H9 (cell line): ENCODE measurements around the gene DISP3. TPM values are rescaled to one million over a fixed set of nuclear protein-coding genes. Genes with fewer than 3 reads are reported as not detected.

Source experiments
- DNase-seq: peaks from one replicate; pipeline ENCODE4 v3.0.0-alpha.2; 2017
- H2AFZ ChIP-seq: one replicate; pipeline ENCODE4 v1.6.1; 2013; ENCODE audit warnings: mild to moderate bottlenecking, low read length, control low read depth, moderate library complexity
- H2AK5ac ChIP-seq: 2 replicates; pipeline ENCODE4 v1.6.1; 2013; ENCODE audit warnings: low read length, control low read depth, mixed read lengths; ENCODE audit not compliant: insufficient read length
- H2BK120ac ChIP-seq: one replicate; pipeline ENCODE4 v1.6.1; 2013; ENCODE audit warnings: low read depth, mild to moderate bottlenecking, low read length, control low read depth, inconsistent platforms; ENCODE audit not compliant: poor library complexity, severe bottlenecking
- H2BK12ac ChIP-seq: 2 replicates; pipeline ENCODE4 v1.6.1; 2013; ENCODE audit warnings: low read length, control low read depth, mixed read lengths, low read depth; ENCODE audit not compliant: insufficient read length
- H2BK15ac ChIP-seq: 2 replicates; pipeline ENCODE4 v1.6.1; 2013; ENCODE audit warnings: low read depth, low read length, control low read depth
- H2BK20ac ChIP-seq: one replicate; pipeline ENCODE4 v1.6.1; 2013; ENCODE audit warnings: low read depth, mild to moderate bottlenecking, low read length, control low read depth, inconsistent platforms; ENCODE audit not compliant: poor library complexity, severe bottlenecking
- H2BK5ac ChIP-seq: 2 replicates; pipeline ENCODE4 v1.6.1; 2013; ENCODE audit warnings: low read length, control low read depth, mixed read lengths; ENCODE audit not compliant: insufficient read length
- H3K14ac ChIP-seq: 2 replicates; pipeline ENCODE4 v1.6.1; 2013; ENCODE audit warnings: low read length, control low read depth; ENCODE audit not compliant: insufficient read depth
- H3K18ac ChIP-seq: 2 replicates; pipeline ENCODE4 v1.6.1; 2013; ENCODE audit warnings: low read depth, mild to moderate bottlenecking, mixed read lengths, low read length, control low read depth; ENCODE audit not compliant: insufficient read length
- H3K23ac ChIP-seq: 2 replicates; pipeline ENCODE4 v1.6.1; 2013; ENCODE audit warnings: low read length, control low read depth, mixed read lengths, low read depth; ENCODE audit not compliant: insufficient read length
- H3K23me2 ChIP-seq: 2 replicates; pipeline ENCODE4 v1.6.1; 2013; ENCODE audit warnings: low read depth, mild to moderate bottlenecking, mixed read lengths, low read length, control low read depth; ENCODE audit not compliant: insufficient read length, poor library complexity, severe bottlenecking
- H3K27ac ChIP-seq: 2 replicates; pipeline ENCODE4 v1.5.1; 2013; ENCODE audit warnings: low read length, control low read depth, mixed read lengths, low read depth; ENCODE audit not compliant: insufficient read length
- H3K27me3 ChIP-seq: 2 replicates; pipeline ENCODE4 v1.6.1; 2013; ENCODE audit warnings: low read length, control low read depth, inconsistent platforms; ENCODE audit not compliant: insufficient read depth
- H3K4ac ChIP-seq: 2 replicates; pipeline ENCODE4 v1.6.1; 2013; ENCODE audit warnings: low read depth, mild to moderate bottlenecking, control low read depth, inconsistent platforms, low read length, moderate library complexity
- H3K4me1 ChIP-seq: 2 replicates; pipeline ENCODE4 v1.6.1; 2013; ENCODE audit warnings: low read length, control low read depth, inconsistent platforms; ENCODE audit not compliant: insufficient read depth
- H3K4me2 ChIP-seq: 2 replicates; pipeline ENCODE4 v1.6.1; 2013; ENCODE audit warnings: low read length, control low read depth, mixed read lengths; ENCODE audit not compliant: insufficient read length, insufficient read depth
- H3K56ac ChIP-seq: 2 replicates; pipeline ENCODE4 v1.6.1; 2013; ENCODE audit warnings: low read depth, mild to moderate bottlenecking, mixed read lengths, low read length, control low read depth; ENCODE audit not compliant: insufficient read length
- H3K79me1 ChIP-seq: 2 replicates; pipeline ENCODE4 v1.6.1; 2013; ENCODE audit warnings: low read depth, mild to moderate bottlenecking, moderate library complexity, low read length, control low read depth, inconsistent platforms; ENCODE audit not compliant: insufficient read depth, poor library complexity, severe bottlenecking
- H3K79me2 ChIP-seq: 2 replicates; pipeline ENCODE4 v1.6.1; 2013; ENCODE audit warnings: low read length, control low read depth, inconsistent platforms; ENCODE audit not compliant: insufficient read depth
- H3K9ac ChIP-seq: 2 replicates; pipeline ENCODE4 v1.6.1; 2013; ENCODE audit warnings: low read length, control low read depth, mixed read lengths; ENCODE audit not compliant: insufficient read length; ENCODE audit errors: extremely low read depth
- H3K9me3 ChIP-seq: one replicate; pipeline ENCODE4 v1.6.1; 2013; ENCODE audit warnings: low read depth, low read length, inconsistent platforms; ENCODE audit not compliant: control insufficient read depth
- H3T11ph ChIP-seq: one replicate; pipeline ENCODE4 v1.6.1; 2013; ENCODE audit warnings: mild to moderate bottlenecking, low read length, control low read depth, inconsistent platforms
- H4K20me1 ChIP-seq: one replicate; pipeline ENCODE4 v1.6.1; 2013; ENCODE audit not compliant: control insufficient read depth, insufficient read length, insufficient read depth
- H4K5ac ChIP-seq: 2 replicates; pipeline ENCODE4 v1.6.1; 2013; ENCODE audit warnings: low read depth, mild to moderate bottlenecking, mixed read lengths, low read length, control low read depth; ENCODE audit not compliant: insufficient read length
- H4K8ac ChIP-seq: replicated peaks from 2 replicates; pipeline ENCODE4 v1.6.1; 2013; ENCODE audit warnings: low read length, control low read depth, mixed read lengths, low read depth; ENCODE audit not compliant: insufficient read length
- H4K91ac ChIP-seq: 2 replicates; pipeline ENCODE4 v1.6.1; 2013; ENCODE audit warnings: low read depth, mild to moderate bottlenecking, moderate library complexity, mixed read lengths, low read length, control low read depth; ENCODE audit not compliant: insufficient read length
- H3K27ac Mint-ChIP-seq, 3 experiments: 2 replicates in 2 of 3; 3 replicates in 1 of 3; pipeline ENCODE4 v1.8.0; 2020 to 2021; ENCODE audit warnings: mixed read lengths in 3 of 3, mild to moderate bottlenecking in 1 of 3, moderate library complexity in 1 of 3
- H3K27me3 Mint-ChIP-seq: 2 replicates; pipeline ENCODE4 v1.8.0; 2021; ENCODE audit warnings: low read depth, mild to moderate bottlenecking, moderate library complexity, mixed read lengths
- H3K36me3 Mint-ChIP-seq, 3 experiments: 2 replicates in 2 of 3; 3 replicates in 1 of 3; pipeline ENCODE4 v1.8.0; 2020 to 2021; ENCODE audit warnings: low read depth in 3 of 3, mixed read lengths in 3 of 3; ENCODE audit not compliant: insufficient read depth in 1 of 3
- H3K4me1 Mint-ChIP-seq, 2 experiments: 2 replicates each; pipeline ENCODE4 v1.8.0; 2020; ENCODE audit warnings: mixed read lengths in 2 of 2
- H3K4me3 Mint-ChIP-seq, 2 experiments: 2 replicates in 1 of 2; 3 replicates in 1 of 2; pipeline ENCODE4 v1.8.0; 2020 to 2021; ENCODE audit warnings: mild to moderate bottlenecking in 2 of 2, mixed read lengths in 2 of 2, moderate library complexity in 1 of 2
- H3K9me3 Mint-ChIP-seq, 2 experiments: 2 replicates in 1 of 2; 3 replicates in 1 of 2; pipeline ENCODE4 v1.8.0; 2020; ENCODE audit warnings: mild to moderate bottlenecking in 2 of 2, mixed read lengths in 2 of 2, moderate library complexity in 1 of 2
- CTCF ChIP-seq: fragments of 200-600 bp; sonication (generic); conservative IDR thresholded peaks from 3 replicates; pipeline ENCODE4 v1.8.0; 2021; ENCODE audit warnings: antibody characterized with exemption, mild to moderate bottlenecking
- WGBS: extraction: QIAGEN DNeasy Blood & Tissue Kit; methylation state at CpG from one replicate; pipeline ENCODE4 v1.1.7; 2013; ENCODE audit warnings: missing lambda C conversion rate, low lambda C conversion rate, mixed read lengths; ENCODE audit not compliant: insufficient read length; ENCODE audit errors: extremely low coverage; 5-methylcytosine and 5-hydroxymethylcytosine counted together
- total RNA-seq: library from RNA; stranded (reverse); gene quantifications from 2 replicates; pipeline ENCODE4 v1.2.1, GENCODE V29; 2021

DISP3 gene
- total RNA-seq, 1 experiment from 2014 or later, result 3.5 TPM

DNA sequence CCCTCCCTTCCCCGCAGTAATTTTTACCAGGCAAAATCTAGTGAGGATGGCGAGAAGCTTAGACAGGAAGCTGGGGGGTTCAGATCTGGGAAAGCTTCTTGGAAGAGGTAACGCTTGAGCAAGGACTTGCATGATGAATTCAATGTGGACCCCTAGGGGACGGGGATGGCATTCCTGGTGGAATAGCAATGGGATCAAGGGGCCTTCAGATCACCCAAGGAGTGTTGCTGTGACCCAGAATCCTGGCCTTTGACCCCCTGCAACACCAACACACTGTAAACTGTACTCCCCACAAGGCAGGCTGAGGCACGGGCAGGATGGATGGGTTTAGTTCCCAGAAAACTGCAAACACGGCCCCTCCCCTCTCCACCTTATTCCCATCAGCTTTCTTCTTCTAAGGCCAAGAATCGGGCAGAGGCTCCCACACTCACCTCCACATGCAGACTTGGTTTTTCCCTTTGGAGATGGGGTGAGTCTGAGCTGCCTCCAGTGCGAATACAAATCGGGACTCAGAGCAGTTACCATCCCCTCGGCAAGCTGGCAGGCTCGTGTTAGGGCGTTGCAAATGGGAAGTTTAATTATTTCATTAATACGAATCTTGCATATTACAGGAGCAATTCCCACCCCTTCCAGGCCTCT is 20.1 kb downstream of the DISP3 start:
- Histone ChIP-seq H4K20me1 (no peaks in the 10 kb centered on the region), H2BK12ac (no peak overlapping the region), H2AK5ac (no peak overlapping the region), H3K79me1 (no peaks in the 10 kb centered on the region), H3K23ac (no peak overlapping the region), H3K14ac (no peak overlapping the region), H2BK20ac (no peak overlapping the region), H3K79me2 (no peaks in the 10 kb centered on the region), H4K8ac (no peak overlapping the region), H3K56ac (no peak overlapping the region), H3K4me2 (peak overlapping the region; percentile 30), H2BK5ac (no peak overlapping the region), H3K23me2 (no peaks in the 10 kb centered on the region), H3T11ph (no peak overlapping the region), H3K4me1 (peaks cover 5% of the 10 kb centered on the region; the same call in 1 of the 2 replicates), H4K5ac (no peak overlapping the region), H2BK15ac (no peak overlapping the region), H3K27ac (no peak overlapping the region), H3K9me3 (no peaks in the 10 kb centered on the region), H3K9ac (no peak overlapping the region), H2BK120ac (no peak overlapping the region), H3K18ac (no peak overlapping the region), H3K4ac (no peak overlapping the region), H3K27me3 (no peaks in the 10 kb centered on the region), H4K91ac (no peak overlapping the region), H2AFZ (no peak overlapping the region)
- DNase-seq, result no peak
- H3K9me3 Mint-ChIP-seq, result peaks cover 3 to 6% of the 10 kb centered on the region in 2 experiments; a peak in 2 of 5 replicates
- peaks cover 23 to 30% (median 29%) of the 10 kb centered on the region in 3 experiments for H3K36me3 Mint-ChIP-seq
- peaks cover 33 to 48% of the 10 kb centered on the region in 2 experiments for H3K4me1 Mint-ChIP-seq
- H3K27ac Mint-ChIP-seq, result peak overlapping the region; percentile 30 to 65 (median 42); a peak in 6 of 7 replicates
- TF ChIP-seq CTCF, result peak; percentile 22; the same call in 2 of the 3 replicates
- WGBS, result no CpG with 5 or more reads among the region's 13 CpGs
- H3K27me3 Mint-ChIP-seq, result no peaks in the 10 kb centered on the region; the same call in 1 of the 2 replicates
- peak overlapping the region; percentile 5 to 58; a peak in 4 of 5 replicates for H3K4me3 Mint-ChIP-seq
